ENCODE results near the gene ADAMTS12.

DNA sequence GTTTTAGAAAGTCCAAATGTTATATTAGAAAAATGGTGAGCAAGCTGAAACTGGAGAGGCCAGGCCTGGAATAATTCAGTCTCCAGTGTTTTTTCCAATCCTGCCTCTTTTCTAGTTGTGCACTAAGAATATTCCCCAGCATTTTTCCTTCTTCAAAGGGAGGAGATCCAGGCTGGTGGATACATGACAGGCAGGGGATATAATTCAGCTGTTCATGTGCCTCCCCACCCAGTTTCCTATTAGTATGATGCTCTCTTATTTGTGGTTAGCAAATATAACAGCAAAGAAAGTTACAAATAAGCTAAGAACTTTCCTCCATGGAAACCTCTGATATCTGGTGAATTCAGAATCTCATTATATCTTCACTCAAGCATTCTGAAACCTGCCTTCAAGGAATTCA, 234.6 kb downstream of the ADAMTS12 start:
- no peak for TF ChIP-seq POLR2AphosphoS5 (IDR thresholded peaks at IDR 0.05; ENCODE audit: low read depth, low read length)
- no peak for TF ChIP-seq REST (IDR thresholded peaks at IDR 0.05; ENCODE audit: insufficient read depth in 1 of 2, low read depth in 2 of 2, low read length in 2 of 2)
- TF ChIP-seq TAF1 (IDR thresholded peaks at IDR 0.05; ENCODE audit: borderline replicate concordance, insufficient read depth, low read length) = no peak

Data from PFSK-1 (cell line).